ENCODE results near the gene ATAD1. TPM values are rescaled to one million over a fixed set of nuclear protein-coding genes. Genes with fewer than 3 reads are reported as not detected.

The ATAD1 gene
- total RNA-seq, 1 experiment from 2014 or later = 48.8 TPM

DNA sequence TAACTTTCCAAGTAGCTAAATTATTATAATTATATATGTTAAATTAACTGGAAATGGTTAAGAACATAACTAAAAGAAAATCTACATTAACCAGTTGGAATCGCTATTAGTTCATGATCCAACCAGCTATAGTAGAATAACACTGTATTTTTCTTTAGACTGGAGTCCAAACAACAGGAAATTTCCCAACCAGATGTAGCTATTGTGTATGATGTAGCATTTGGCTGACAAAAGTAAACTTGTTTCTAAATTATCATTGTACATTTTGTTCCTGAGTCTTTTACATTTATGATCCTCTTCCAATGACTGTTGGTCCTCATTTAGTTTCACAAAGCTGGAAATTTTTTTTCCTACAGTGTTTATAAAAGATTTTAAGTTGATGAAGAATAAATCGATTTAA is 96.2 kb downstream of the ATAD1 start:
- Histone ChIP-seq H3K4me1 (no peaks in the 10 kb centered on the region), H3K4me3 (ENCODE audit: low read depth, low read length) (no peak overlapping the region), H3K36me3 (ENCODE audit: control insufficient read depth, insufficient read depth, low read length) (no peaks in the 10 kb centered on the region), H3K27me3 (replicated peaks; ENCODE audit: control insufficient read depth, insufficient read depth, low read length) (no peaks in the 10 kb centered on the region), H3K9me3 (no peaks in the 10 kb centered on the region)
- Mint-ChIP-seq H3K27ac (ENCODE audit: unreplicated experiment) (no peak overlapping the region), H3K4me1 (ENCODE audit: low read depth, unreplicated experiment) (no peaks in the 10 kb centered on the region), H3K4me3 (ENCODE audit: unreplicated experiment) (no peak overlapping the region), H3K27me3 (ENCODE audit: insufficient read depth, unreplicated experiment) (no peaks in the 10 kb centered on the region), H3K9me3 (ENCODE audit: unreplicated experiment) (no peaks in the 10 kb centered on the region), H3K36me3 (ENCODE audit: insufficient read depth, unreplicated experiment) (no peaks in the 10 kb centered on the region)
- CTCF ChIA-PET = no interaction called here
- TF ChIP-seq, protein P1, sequence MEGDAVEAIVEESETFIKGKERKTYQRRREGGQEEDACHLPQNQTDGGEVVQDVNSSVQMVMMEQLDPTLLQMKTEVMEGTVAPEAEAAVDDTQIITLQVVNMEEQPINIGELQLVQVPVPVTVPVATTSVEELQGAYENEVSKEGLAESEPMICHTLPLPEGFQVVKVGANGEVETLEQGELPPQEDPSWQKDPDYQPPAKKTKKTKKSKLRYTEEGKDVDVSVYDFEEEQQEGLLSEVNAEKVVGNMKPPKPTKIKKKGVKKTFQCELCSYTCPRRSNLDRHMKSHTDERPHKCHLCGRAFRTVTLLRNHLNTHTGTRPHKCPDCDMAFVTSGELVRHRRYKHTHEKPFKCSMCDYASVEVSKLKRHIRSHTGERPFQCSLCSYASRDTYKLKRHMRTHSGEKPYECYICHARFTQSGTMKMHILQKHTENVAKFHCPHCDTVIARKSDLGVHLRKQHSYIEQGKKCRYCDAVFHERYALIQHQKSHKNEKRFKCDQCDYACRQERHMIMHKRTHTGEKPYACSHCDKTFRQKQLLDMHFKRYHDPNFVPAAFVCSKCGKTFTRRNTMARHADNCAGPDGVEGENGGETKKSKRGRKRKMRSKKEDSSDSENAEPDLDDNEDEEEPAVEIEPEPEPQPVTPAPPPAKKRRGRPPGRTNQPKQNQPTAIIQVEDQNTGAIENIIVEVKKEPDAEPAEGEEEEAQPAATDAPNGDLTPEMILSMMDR (IDR thresholded peaks at IDR 0.05; ENCODE audit: insufficient read depth in 1 of 2, low read depth in 1 of 2, low read length in 1 of 2, severe bottlenecking in 1 of 2, unreplicated experiment in 1 of 2) = no peak
- DNase-seq = no peak
- no TSS peak for BruUV-seq (replicated peaks)
- POLR2A ChIA-PET = no interaction called here
- intact Hi-C loops (cut with micrococcal nuclease; ENCODE audit: unreplicated experiment) = no loop called here

DNA sequence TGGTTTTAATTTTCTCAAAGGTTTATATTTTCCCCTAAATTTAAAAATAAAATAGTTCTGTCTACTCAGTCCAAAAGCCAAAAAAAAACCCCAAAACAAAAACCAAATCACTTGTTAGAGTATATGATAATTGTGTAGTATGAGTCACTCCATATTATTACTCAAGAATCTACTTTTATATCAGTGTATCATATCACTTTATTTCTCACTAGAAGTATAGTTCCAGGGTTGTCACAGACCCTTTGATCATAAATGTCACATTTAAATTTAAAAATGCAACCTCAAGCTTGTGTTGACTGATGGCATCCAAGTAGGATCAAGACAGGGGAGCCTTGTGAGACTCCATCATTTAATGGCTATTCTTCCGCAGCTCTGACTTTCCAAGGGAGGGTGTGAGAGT is 97.4 kb downstream of the ATAD1 start:
- no peaks in the 10 kb centered on the region for H3K27me3 Mint-ChIP-seq (ENCODE audit: insufficient read depth, unreplicated experiment)
- TF ChIP-seq, protein P1 (IDR thresholded peaks at IDR 0.05; ENCODE audit: insufficient read depth in 1 of 2, low read depth in 1 of 2, low read length in 1 of 2, severe bottlenecking in 1 of 2, unreplicated experiment in 1 of 2) = no peak
- H3K9me3 ChIP-seq = no peaks in the 10 kb centered on the region
- no peaks in the 10 kb centered on the region for H3K36me3 Mint-ChIP-seq (ENCODE audit: insufficient read depth, unreplicated experiment)
- no peaks in the 10 kb centered on the region for H3K4me1 Mint-ChIP-seq (ENCODE audit: low read depth, unreplicated experiment)
- POLR2A ChIA-PET = no interaction called here
- H3K27me3 ChIP-seq (replicated peaks; ENCODE audit: control insufficient read depth, insufficient read depth, low read length) = no peaks in the 10 kb centered on the region
- no peaks in the 10 kb centered on the region for H3K4me1 ChIP-seq
- intact Hi-C loops (cut with micrococcal nuclease; ENCODE audit: unreplicated experiment) = no loop called here
- no peak overlapping the region for H3K4me3 Mint-ChIP-seq (ENCODE audit: unreplicated experiment)
- H3K36me3 ChIP-seq (ENCODE audit: control insufficient read depth, insufficient read depth, low read length) = no peaks in the 10 kb centered on the region
- BruUV-seq (replicated peaks) = no TSS peak
- no peak overlapping the region for H3K27ac Mint-ChIP-seq (ENCODE audit: unreplicated experiment)
- DNase-seq = no peak
- no peaks in the 10 kb centered on the region for H3K9me3 Mint-ChIP-seq (ENCODE audit: unreplicated experiment)
- no peak overlapping the region for H3K4me3 ChIP-seq (ENCODE audit: low read depth, low read length)
- CTCF ChIA-PET = no interaction called here

DNA sequence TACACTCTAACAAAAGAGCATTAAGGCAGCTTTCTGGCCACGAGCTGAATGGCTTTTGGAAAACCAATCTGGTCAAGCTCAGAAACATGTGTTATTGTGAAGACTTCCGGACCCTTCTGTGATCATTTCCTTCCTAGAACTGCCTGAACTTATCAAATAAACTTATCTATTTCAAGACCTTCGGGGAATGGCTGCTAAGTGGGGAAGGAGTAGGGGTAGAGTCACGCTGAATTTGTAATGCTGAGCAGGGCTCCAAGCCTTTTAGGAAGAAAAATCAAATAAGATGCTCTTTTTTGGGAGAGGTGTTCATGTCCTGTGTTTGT is 101.7 kb downstream of the ATAD1 start:
- no peak overlapping the region for H3K27ac Mint-ChIP-seq (ENCODE audit: unreplicated experiment)
- H3K4me1 Mint-ChIP-seq (ENCODE audit: low read depth, unreplicated experiment) = no peaks in the 10 kb centered on the region
- Histone ChIP-seq H3K4me3 (ENCODE audit: low read depth, low read length) (no peak overlapping the region), H3K9me3 (no peaks in the 10 kb centered on the region), H3K27me3 (replicated peaks; ENCODE audit: control insufficient read depth, insufficient read depth, low read length) (no peaks in the 10 kb centered on the region), H3K4me1 (no peaks in the 10 kb centered on the region), H3K36me3 (ENCODE audit: control insufficient read depth, insufficient read depth, low read length) (no peaks in the 10 kb centered on the region)
- no peak overlapping the region for H3K4me3 Mint-ChIP-seq (ENCODE audit: unreplicated experiment)
- ChIA-PET CTCF (no interaction called here), POLR2A (no interaction called here)
- DNase-seq = no peak
- H3K9me3 Mint-ChIP-seq (ENCODE audit: unreplicated experiment) = no peaks in the 10 kb centered on the region
- no peaks in the 10 kb centered on the region for H3K27me3 Mint-ChIP-seq (ENCODE audit: insufficient read depth, unreplicated experiment)
- BruUV-seq (replicated peaks) = no TSS peak
- intact Hi-C loops (cut with micrococcal nuclease; ENCODE audit: unreplicated experiment) = no loop called here
- TF ChIP-seq, protein P1 (IDR thresholded peaks at IDR 0.05; ENCODE audit: insufficient read depth in 1 of 2, low read depth in 1 of 2, low read length in 1 of 2, severe bottlenecking in 1 of 2, unreplicated experiment in 1 of 2) = no peak
- no peaks in the 10 kb centered on the region for H3K36me3 Mint-ChIP-seq (ENCODE audit: insufficient read depth, unreplicated experiment)
